Posterior vena cava (tissue), 2 donors: ENCODE data around the gene AOC2. TPM values are rescaled to one million over a fixed set of nuclear protein-coding genes. Genes with fewer than 3 reads are reported as not detected.
"Not testable (repeated sequence)": the region's sequence is repeated elsewhere in the genome, so short reads cannot be mapped to it uniquely, and the experiment has no call there.

ENCODE experiments used
- DNase-seq: peaks from one replicate; pipeline ENCODE4 v3.0.0-alpha.2; 2020; ENCODE audit warnings: low spot score
- intact Hi-C, 2 donors: fragments of 100-400 bp; cut with DNase I; formaldehyde crosslinking; loops; one replicate each; pipeline versions ENCODE4 v1.14.1 to v1.14.2; 2022 to 2023
- microRNA-seq, 2 donors: library from miRNA; unstranded; fragments of <30 nt; microRNA quantifications; one replicate each; pipeline ENCODE4 v1.2.0, GENCODE V29; 2020 to 2021; ENCODE audit warnings: borderline microRNAs expressed in 2 of 2
- total RNA-seq, 2 donors: library from RNA; stranded (reverse); fragmentation: NEBNext Ultra II Directional; extraction: Animal tissue kit (Norgen Biotek cat#: 25700); gene quantifications; one replicate each; pipeline ENCODE4 v1.2.1, GENCODE V29; 2021
- donor health status: DM: yes; HTN: yes; CAD: no.
- donor health status: DM: yes; HTN: yes; CAD: no.

AOC2 gene
- total RNA-seq, 2 donors from 2014 or later: 0.86 to 0.88 TPM

DNA sequence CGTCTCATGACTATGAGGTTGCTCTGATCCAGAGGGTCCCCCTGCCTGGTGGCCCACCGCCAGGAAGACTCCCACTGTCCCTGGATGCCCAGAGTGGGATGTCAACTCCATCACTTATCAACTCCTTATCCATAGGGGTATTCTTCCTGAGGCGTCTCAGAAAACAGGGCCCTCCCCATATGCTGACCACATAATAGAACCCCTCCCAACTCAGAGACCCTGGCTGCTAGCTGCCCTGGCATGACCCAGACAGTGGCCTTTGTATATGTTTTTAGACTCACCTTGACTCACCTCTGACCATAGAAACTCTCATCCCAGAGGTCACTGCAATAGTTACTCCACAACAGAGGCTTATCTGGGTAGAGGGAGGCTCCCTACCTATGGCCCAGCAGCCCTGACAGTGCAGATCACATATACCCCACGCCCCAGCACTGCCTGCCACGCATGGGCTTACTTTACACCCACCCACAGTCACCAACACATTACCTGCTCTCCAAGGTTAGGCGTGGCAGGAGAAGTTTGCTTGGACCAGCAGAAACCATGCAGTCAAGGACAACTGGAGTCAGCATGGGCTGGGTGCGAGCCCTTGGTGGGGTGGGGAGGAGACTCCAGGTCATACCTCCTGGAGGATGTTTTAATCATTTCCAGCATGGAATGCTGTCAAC lies 53.9 kb downstream of the AOC2 start:
- DNase-seq: peak; percentile 55
- intact Hi-C loops: no loop called here

- intact Hi-C loops: not testable (repeated sequence)
- DNase-seq: peak; percentile 13
These were observed 55.6 kb downstream of the AOC2 start for GRCh38 chr17:42899981-42900380.

Small RNA genes within 50 kb of the gene (microRNA-seq; reads per million reads assigned to microRNA genes)
- 0 to 0.32 reads per million in 2 donors for gene MIR6781

Other genes with a start within 250 kb of the AOC2 start
- gene RETREG3, start 235.2 kb upstream of the AOC2 start, total RNA-seq: 10 to 100 TPM; 34.6 to 42.0 TPM
- gene TUBG1, start 234.9 kb upstream of the AOC2 start, total RNA-seq: 10 to 100 TPM; 32.9 to 39.9 TPM
- 10 to 100 TPM; 17.9 to 19.8 TPM for gene TUBG2, start 185.3 kb upstream of the AOC2 start, total RNA-seq
- gene PLEKHH3, start 167.6 kb upstream of the AOC2 start, total RNA-seq: 10 to 100 TPM; 22.2 to 24.8 TPM
- 1 to 10 TPM; 1.7 to 2.5 TPM for gene CCR10, start 162.7 kb upstream of the AOC2 start, total RNA-seq
- 10 to 100 TPM; 11.0 to 24.8 TPM for gene CNTNAP1, start 162.0 kb upstream of the AOC2 start, total RNA-seq
- gene EZH1, start 99.5 kb upstream of the AOC2 start, total RNA-seq: 10 to 100 TPM; 50.2 to 53.5 TPM
- gene RAMP2, start 83.4 kb upstream of the AOC2 start, total RNA-seq: 10 to 100 TPM; 46.3 to 56.8 TPM
- gene VPS25, start 71.1 kb upstream of the AOC2 start, total RNA-seq: 10 to 100 TPM; 25.9 to 35.1 TPM
- gene WNK4, start 64.0 kb upstream of the AOC2 start, total RNA-seq: under 1 TPM in 1 of 2 donors, not detected in 1; 0.05 TPM
- 10 to 100 TPM; 37.5 to 41.1 TPM for gene COA3, start 45.9 kb upstream of the AOC2 start, total RNA-seq
- gene CNTD1, start 45.7 kb upstream of the AOC2 start, total RNA-seq: under 1 TPM in 1 of 2 donors, not detected in 1; 0.95 TPM
- 10 to 100 TPM; 78.6 to 88.3 TPM for gene BECN1, start 20.3 kb upstream of the AOC2 start, total RNA-seq
- gene PSME3, start 11.2 kb upstream of the AOC2 start, total RNA-seq: 10 to 100 TPM; 68.2 to 80.6 TPM
- 100 to 1,000 TPM; 223 to 342 TPM for gene AOC3, start 6.6 kb downstream of the AOC2 start, total RNA-seq
- gene G6PC1, start 56.2 kb downstream of the AOC2 start, total RNA-seq: not detected
- gene AARSD1, start 119.9 kb downstream of the AOC2 start, total RNA-seq: 10 to 100 TPM; 22.7 to 34.2 TPM
- 10 to 100 TPM in 1 of 2 donors, 1 to 10 TPM in 1; 9.9 to 11.2 TPM for gene PTGES3L, start 135.5 kb downstream of the AOC2 start, total RNA-seq
- 10 to 100 TPM; 10.6 to 14.1 TPM for gene RUNDC1, start 136.0 kb downstream of the AOC2 start, total RNA-seq
- 1,000 to 10,000 TPM; 1,110 to 1,208 TPM for gene RPL27, start 153.8 kb downstream of the AOC2 start, total RNA-seq
- 10 to 100 TPM; 23.9 to 24.1 TPM for gene IFI35, start 162.2 kb downstream of the AOC2 start, total RNA-seq
- gene VAT1, start 177.8 kb downstream of the AOC2 start, total RNA-seq: 100 to 1,000 TPM; 247 to 267 TPM
- gene RND2, start 180.7 kb downstream of the AOC2 start, total RNA-seq: 1 to 10 TPM; 1.9 to 2.2 TPM